Fibroblast of the conjunctiva (primary cell): ENCODE measurements around the gene MRPL3.
A peak's percentile ranks its signal among the peaks of the same experiment; 100 is the strongest.
"Not testable (repeated sequence)": the region's sequence is repeated elsewhere in the genome, so short reads cannot be mapped to it uniquely, and the experiment has no call there.

Experiments used
- DNase-seq: peaks from one replicate; pipeline ENCODE4 v3.0.0-alpha.2; 2010; ENCODE audit warnings: low read depth

Gene MRPL3

GRCh38 chr3:131494706-131495105, 8.1 kb downstream of the MRPL3 start:
- DNase-seq, result no peak

- no peak for DNase-seq
Observed at GRCh38 chr3:131491775-131492174, 11.0 kb downstream of the MRPL3 start.

- DNase-seq, result no peak
Observed at GRCh38 chr3:131491084-131491483, 11.7 kb downstream of the MRPL3 start.

GRCh38 chr3:131486545-131486944, 16.2 kb downstream of the MRPL3 start:
- not testable (repeated sequence) for DNase-seq

- no peak for DNase-seq
Observed at GRCh38 chr3:131485119-131485518, 17.7 kb downstream of the MRPL3 start.

- no peak for DNase-seq
Observed at GRCh38 chr3:131484496-131485111, 18.2 kb downstream of the MRPL3 start.

- DNase-seq, result no peak
Observed at GRCh38 chr3:131480116-131480515, 22.7 kb downstream of the MRPL3 start.

GRCh38 chr3:131477813-131478212, 25.0 kb downstream of the MRPL3 start:
- no peak for DNase-seq

GRCh38 chr3:131474115-131474514, 28.7 kb downstream of the MRPL3 start:
- DNase-seq, result no peak

- no peak for DNase-seq
Observed at GRCh38 chr3:131470377-131470776, 32.4 kb downstream of the MRPL3 start.

GRCh38 chr3:131458653-131459052, 44.1 kb downstream of the MRPL3 start:
- no peak for DNase-seq

GRCh38 chr3:131457220-131457619, 45.6 kb downstream of the MRPL3 start:
- DNase-seq, result no peak

- DNase-seq, result peak; percentile 20
Observed at GRCh38 chr3:131454501-131454900, 48.3 kb downstream of the MRPL3 start.

GRCh38 chr3:131453533-131453932, 49.2 kb downstream of the MRPL3 start:
- no peak for DNase-seq

GRCh38 chr3:131447349-131447748, 55.4 kb downstream of the MRPL3 start:
- DNase-seq, result no peak

- no peak for DNase-seq
Observed at GRCh38 chr3:131444180-131444579, 58.6 kb downstream of the MRPL3 start.

GRCh38 chr3:131439084-131439483, 63.7 kb downstream of the MRPL3 start:
- no peak for DNase-seq

- no peak for DNase-seq
Observed at GRCh38 chr3:131435000-131435399, 67.8 kb downstream of the MRPL3 start.

- DNase-seq, result no peak
Observed at GRCh38 chr3:131432441-131432840, 70.3 kb downstream of the MRPL3 start.

- no peak for DNase-seq
Observed at GRCh38 chr3:131431754-131432153, 71.0 kb downstream of the MRPL3 start.

- no peak for DNase-seq
Observed at GRCh38 chr3:131427226-131427625, 75.5 kb downstream of the MRPL3 start.

- no peak for DNase-seq
Observed at GRCh38 chr3:131421957-131422498, 80.7 kb downstream of the MRPL3 start.

GRCh38 chr3:131421301-131421700, 81.5 kb downstream of the MRPL3 start:
- no peak for DNase-seq

GRCh38 chr3:131417751-131418150, 85.0 kb downstream of the MRPL3 start:
- no peak for DNase-seq
